Keratinocyte (primary cell): ENCODE measurements around the gene FDXR. TPM values are rescaled to one million over a fixed set of nuclear protein-coding genes. Genes with fewer than 3 reads are reported as not detected.

ENCODE experiments used
- DNase-seq: peaks from one replicate; pipeline ENCODE4 v3.0.0-alpha.2; 2011; ENCODE audit warnings: low read depth, missing footprints, low spot score
- FAIRE-seq: peaks from 2 replicates; lab custom pipeline; 2011; peaks lifted over from hg19 to GRCh38; lab: Jason Lieb, UNC
- H2AFZ ChIP-seq: 2 replicates; pipeline ENCODE4 v1.6.0; 2012; ENCODE audit warnings: low read length, control low read depth, inconsistent platforms; ENCODE audit not compliant: control insufficient read depth
- H3K27ac ChIP-seq: 2 replicates; pipeline ENCODE4 v1.5.1; 2011; ENCODE audit warnings: low read length; ENCODE audit not compliant: control insufficient read depth, insufficient read depth
- H3K27me3 ChIP-seq: 3 replicates; pipeline ENCODE4 v1.6.0; 2011; ENCODE audit warnings: low read length; ENCODE audit not compliant: control insufficient read depth, insufficient read depth; ENCODE audit errors: extremely low read depth
- H3K36me3 ChIP-seq, 2 experiments: 2 replicates in 1 of 2; 3 replicates in 1 of 2; pipeline ENCODE4 v1.5.1; 2011; ENCODE audit warnings: low read length in 2 of 2, mild to moderate bottlenecking in 1 of 2; ENCODE audit not compliant: control insufficient read depth in 2 of 2, insufficient read depth in 2 of 2; ENCODE audit errors: extremely low read depth in 1 of 2
- H3K4me1 ChIP-seq: 3 replicates; pipeline ENCODE4 v1.5.1; 2011; ENCODE audit warnings: low read length; ENCODE audit not compliant: control insufficient read depth, insufficient read depth; ENCODE audit errors: extremely low read depth
- H3K4me2 ChIP-seq: 3 replicates; pipeline ENCODE4 v1.6.0; 2011; ENCODE audit warnings: low read depth, low read length; ENCODE audit not compliant: control insufficient read depth, insufficient read depth; ENCODE audit errors: extremely low read depth
- H3K4me3 ChIP-seq, 3 experiments: fragments of 200-600 bp in 1 of 3; sonication (generic) in 1 of 3; 2 replicates in 2 of 3; 3 replicates in 1 of 3; pipeline ENCODE4 v1.5.1; 2011 to 2016; ENCODE audit warnings: low read length in 3 of 3, mild to moderate bottlenecking in 3 of 3, control low read depth in 2 of 3, inconsistent platforms in 1 of 3, low read depth in 1 of 3, mixed read lengths in 1 of 3, mixed run types in 1 of 3, moderate library complexity in 1 of 3; ENCODE audit not compliant: control insufficient read depth in 2 of 3, insufficient read depth in 2 of 3; ENCODE audit errors: extremely low read depth in 1 of 3
- H3K79me2 ChIP-seq: 2 replicates; pipeline ENCODE4 v1.6.0; 2012; ENCODE audit warnings: low read length; ENCODE audit not compliant: control insufficient read depth, insufficient read depth
- H3K9ac ChIP-seq: 3 replicates; pipeline ENCODE4 v1.6.0; 2011; ENCODE audit warnings: low read length; ENCODE audit not compliant: control insufficient read depth, insufficient read depth; ENCODE audit errors: extremely low read depth
- H3K9me1 ChIP-seq: 3 replicates; pipeline ENCODE4 v1.6.0; 2011; ENCODE audit warnings: low read length; ENCODE audit not compliant: control insufficient read depth, insufficient read depth; ENCODE audit errors: extremely low read depth
- H3K9me3 ChIP-seq: 2 replicates; pipeline ENCODE4 v1.5.1; 2012; ENCODE audit warnings: low read depth, low read length; ENCODE audit not compliant: control insufficient read depth
- H4K20me1 ChIP-seq: 3 replicates; pipeline ENCODE4 v1.6.0; 2011; ENCODE audit warnings: low read length; ENCODE audit not compliant: control insufficient read depth, insufficient read depth; ENCODE audit errors: extremely low read depth
- EZH2 ChIP-seq: IDR thresholded peaks from one replicate; pipeline ENCODE4 v1.6.1; 2012; ENCODE audit warnings: inconsistent platforms, mild to moderate bottlenecking, low read length, moderate library complexity
- dilution Hi-C: fragments of 300-500 bp; cut with MboI; formaldehyde crosslinking; loops from one replicate; pipeline ENCODE4 v1.7.0; 2020; ENCODE audit warnings: low sequenced_read_pairs; ENCODE audit not compliant: extremely low pct_ligation_motif_present
- polyA plus RNA-seq, 5 experiments: library from polyadenylated mRNA; depleted of rRNA in 3 of 5; stranded (reverse) in 3 of 5; stranded (forward) in 1 of 5; unstranded in 1 of 5; fragments of >200 nt; gene quantifications; 1 replicate in 1 of 5; 2 replicates in 3 of 5; 3 replicates in 1 of 5; pipeline versions ENCODE4 v1.2.1 to v1.2.3, GENCODE V29; 2011 to 2012; ENCODE audit warnings: missing spikeins in 2 of 5, low read depth in 1 of 5, low replicate concordance in 1 of 5
- TF ChIP-seq, protein P1 (sequence below), 3 experiments: IDR thresholded peaks in 1 of 3; conservative IDR thresholded peaks in 1 of 3; optimal IDR thresholded peaks in 1 of 3; 2 replicates in 2 of 3; 3 replicates in 1 of 3; pipeline versions ENCODE3 to v1.5.1; 2011; ENCODE audit warnings: low read length in 3 of 3, mild to moderate bottlenecking in 3 of 3, moderate library complexity in 2 of 3, control low read depth in 1 of 3, inconsistent platforms in 1 of 3; ENCODE audit not compliant: insufficient read depth in 2 of 3; ENCODE audit errors: extremely low read depth in 1 of 3

Gene FDXR
- polyA plus RNA-seq, 1 donor (not counting 4 experiments of a cell fraction or from before 2014, with no cell fraction given), result 12.0 TPM

DNA sequence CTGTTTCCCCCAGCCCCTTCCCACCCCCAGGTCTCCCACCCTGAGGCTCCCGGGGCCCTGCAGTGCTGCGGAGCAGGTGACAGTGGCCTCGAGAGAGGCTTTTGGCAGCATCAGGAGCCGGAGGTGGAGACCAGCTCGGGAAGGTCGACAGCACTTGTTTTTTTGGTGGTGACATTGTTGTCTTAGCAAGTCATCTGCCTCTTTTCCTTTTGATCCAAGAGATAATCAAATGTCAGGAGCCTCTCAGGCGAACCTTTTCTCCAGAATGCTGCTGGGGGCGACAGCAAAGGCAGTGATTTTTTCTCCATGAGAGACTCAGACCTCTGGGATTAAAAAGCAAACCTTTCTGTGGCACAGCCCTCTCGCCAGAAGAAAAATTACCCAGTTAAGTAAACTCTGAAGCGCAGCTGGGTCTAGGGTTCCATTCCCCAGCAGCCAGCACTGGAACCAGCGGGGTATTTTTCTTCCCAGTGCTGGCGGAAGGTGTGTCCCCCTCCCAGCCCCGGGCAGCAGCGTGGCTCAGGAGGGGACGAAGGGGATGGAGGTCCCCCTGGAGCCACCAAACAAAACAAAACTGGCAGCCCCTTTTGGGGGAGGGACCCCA is 50.4 kb downstream of the FDXR start:
- H4K20me1 ChIP-seq, result no peaks in the 10 kb centered on the region

DNA sequence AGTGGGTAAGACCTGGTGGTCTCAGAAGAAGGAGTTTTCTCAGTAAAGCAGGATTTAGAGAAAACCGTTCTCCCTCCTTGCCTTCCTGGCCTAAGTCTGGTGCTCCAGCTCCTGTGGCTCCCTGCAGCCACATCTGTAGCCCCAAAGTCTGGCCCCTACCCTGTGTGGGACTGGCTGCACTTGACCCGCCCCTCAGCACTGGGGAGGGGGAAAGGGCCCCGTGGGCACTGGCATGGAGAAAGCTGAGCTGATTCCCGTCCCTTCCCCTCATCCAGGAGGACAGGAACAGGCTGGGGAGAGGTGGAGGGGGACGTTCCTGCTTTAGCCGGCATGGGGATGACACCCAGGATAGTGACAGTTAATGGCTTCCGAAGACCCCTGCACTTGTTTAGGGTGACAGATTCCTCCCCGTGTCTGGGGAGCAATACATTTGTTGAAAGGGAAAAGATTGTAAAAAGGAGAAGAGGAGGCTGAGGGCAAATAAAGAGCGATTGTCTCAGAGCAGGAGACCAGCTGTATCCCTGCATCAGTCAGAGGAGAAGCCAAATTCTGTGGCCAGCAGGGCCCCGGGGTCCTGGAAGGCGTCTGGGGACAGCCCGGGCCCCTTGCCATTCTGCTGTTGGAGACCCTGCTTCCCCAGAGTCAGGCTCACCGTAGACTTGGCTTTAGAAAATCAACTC is 51.0 kb downstream of the FDXR start:
- Histone ChIP-seq H3K4me2 (no peak overlapping the region), H3K9ac (no peak overlapping the region), H3K4me1 (no peaks in the 10 kb centered on the region), H3K27me3 (no peaks in the 10 kb centered on the region), H3K36me3 (peaks cover 10 to 19% of the 10 kb centered on the region in 2 experiments), H4K20me1 (no peaks in the 10 kb centered on the region), H3K9me1 (no peaks in the 10 kb centered on the region), H3K4me3 (no peak overlapping the region), H3K9me3 (no peaks in the 10 kb centered on the region), H3K27ac (no peak overlapping the region), H2AFZ (no peak overlapping the region), H3K79me2 (no peaks in the 10 kb centered on the region)
- no peak for FAIRE-seq
- no peak for DNase-seq
- TF ChIP-seq EZH2, result no peak
- TF ChIP-seq, protein P1, sequence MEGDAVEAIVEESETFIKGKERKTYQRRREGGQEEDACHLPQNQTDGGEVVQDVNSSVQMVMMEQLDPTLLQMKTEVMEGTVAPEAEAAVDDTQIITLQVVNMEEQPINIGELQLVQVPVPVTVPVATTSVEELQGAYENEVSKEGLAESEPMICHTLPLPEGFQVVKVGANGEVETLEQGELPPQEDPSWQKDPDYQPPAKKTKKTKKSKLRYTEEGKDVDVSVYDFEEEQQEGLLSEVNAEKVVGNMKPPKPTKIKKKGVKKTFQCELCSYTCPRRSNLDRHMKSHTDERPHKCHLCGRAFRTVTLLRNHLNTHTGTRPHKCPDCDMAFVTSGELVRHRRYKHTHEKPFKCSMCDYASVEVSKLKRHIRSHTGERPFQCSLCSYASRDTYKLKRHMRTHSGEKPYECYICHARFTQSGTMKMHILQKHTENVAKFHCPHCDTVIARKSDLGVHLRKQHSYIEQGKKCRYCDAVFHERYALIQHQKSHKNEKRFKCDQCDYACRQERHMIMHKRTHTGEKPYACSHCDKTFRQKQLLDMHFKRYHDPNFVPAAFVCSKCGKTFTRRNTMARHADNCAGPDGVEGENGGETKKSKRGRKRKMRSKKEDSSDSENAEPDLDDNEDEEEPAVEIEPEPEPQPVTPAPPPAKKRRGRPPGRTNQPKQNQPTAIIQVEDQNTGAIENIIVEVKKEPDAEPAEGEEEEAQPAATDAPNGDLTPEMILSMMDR (optimal IDR thresholded peaks at IDR 0.05 in 1 of 3, IDR thresholded peaks at IDR 0.05 in 1 of 3, conservative IDR thresholded peaks at IDR 0.05 in 1 of 3; ENCODE audit: extremely low read depth in 1 of 3, insufficient read depth in 2 of 3, low read length in 3 of 3), result no peak
- dilution Hi-C loops, result no loop called here

More for the DNA sequence above, 50.4 kb downstream of the FDXR start:
- dilution Hi-C loops, result no loop called here
- H3K27me3 ChIP-seq, result no peaks in the 10 kb centered on the region
- no peaks in the 10 kb centered on the region for H3K9me3 ChIP-seq
- H3K36me3 ChIP-seq, result peaks cover 10 to 15% of the 10 kb centered on the region in 2 experiments
- H2AFZ ChIP-seq, result no peak overlapping the region
- no peak overlapping the region for H3K9ac ChIP-seq
- DNase-seq, result no peak
- H3K9me1 ChIP-seq, result no peaks in the 10 kb centered on the region
- no peak for FAIRE-seq
- H3K79me2 ChIP-seq, result no peaks in the 10 kb centered on the region
- H3K4me1 ChIP-seq, result no peaks in the 10 kb centered on the region
- TF ChIP-seq, protein P1 (optimal IDR thresholded peaks at IDR 0.05 in 1 of 3, IDR thresholded peaks at IDR 0.05 in 1 of 3, conservative IDR thresholded peaks at IDR 0.05 in 1 of 3; ENCODE audit: extremely low read depth in 1 of 3, insufficient read depth in 2 of 3, low read length in 3 of 3), result no peak
- TF ChIP-seq EZH2, result no peak
- H3K4me3 ChIP-seq, result no peak overlapping the region
- H3K4me2 ChIP-seq, result no peak overlapping the region
- no peak overlapping the region for H3K27ac ChIP-seq
